Measurements from ENCODE around the gene TAF12. TPM values are rescaled to one million over a fixed set of nuclear protein-coding genes. Genes with fewer than 3 reads are reported as not detected.

Gene TAF12
- polyA plus RNA-seq, 1 donor from 2014 or later = 59.3 TPM

DNA sequence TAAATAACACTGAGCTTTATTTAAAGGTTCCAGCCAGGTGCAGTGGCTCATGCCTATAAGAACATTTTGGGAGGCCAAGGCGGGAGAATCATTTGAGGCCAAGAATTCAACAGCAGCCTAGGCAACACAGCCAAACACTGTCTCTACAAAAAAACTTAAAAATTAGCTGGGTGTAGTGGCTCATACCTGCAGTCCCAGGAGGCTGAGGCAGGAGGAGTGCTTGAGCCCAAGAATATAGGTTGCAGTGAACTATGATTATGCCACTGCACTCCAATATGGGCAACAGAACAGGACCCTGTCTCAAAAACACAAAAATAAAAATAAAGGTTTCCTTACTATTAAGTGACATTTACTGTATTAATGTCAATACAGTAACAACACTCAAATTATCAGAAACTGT lies 2.1 kb downstream of the TAF12 start:
- H3K4me2 ChIP-seq (ENCODE audit: low read length) = no peak overlapping the region
- no peaks in the 10 kb centered on the region for H4K20me1 ChIP-seq (ENCODE audit: insufficient read depth)
- no peak for TF ChIP-seq EP300 (conservative IDR thresholded peaks at IDR 0.05; ENCODE audit: poor library complexity, severe bottlenecking)
- no peak for TF ChIP-seq CTCF (IDR thresholded peaks at IDR 0.05; ENCODE audit: poor library complexity, severe bottlenecking)
- no peak for TF ChIP-seq TAF1 (IDR thresholded peaks at IDR 0.05; ENCODE audit: low read depth)
- no peak for TF ChIP-seq POLR2AphosphoS5 (IDR thresholded peaks at IDR 0.05)
- TF ChIP-seq SMC3 (conservative IDR thresholded peaks at IDR 0.05; ENCODE audit: poor library complexity) = no peak
- no peak for TF ChIP-seq RAD21 (conservative IDR thresholded peaks at IDR 0.05)
- no peak for TF ChIP-seq MXI1 (conservative IDR thresholded peaks at IDR 0.05; ENCODE audit: poor library complexity, severe bottlenecking)
- no peak overlapping the region for H2AFZ ChIP-seq (ENCODE audit: low read depth, low read length)
- H3F3A ChIP-seq (ENCODE audit: insufficient read depth, low read length, poor library complexity, severe bottlenecking) = peaks cover 8% of the 10 kb centered on the region
- no peaks in the 10 kb centered on the region for H3K9me3 ChIP-seq (ENCODE audit: low read length)
- H3K79me2 ChIP-seq (replicated peaks; ENCODE audit: insufficient read depth, low read length) = peaks cover 6% of the 10 kb centered on the region
- H3K27ac ChIP-seq (ENCODE audit: low read length) = no peak overlapping the region
- no peaks in the 10 kb centered on the region for H3K36me3 ChIP-seq (ENCODE audit: insufficient read depth, low read length)
- H3K27me3 ChIP-seq (ENCODE audit: insufficient read depth, low read depth, low read length) = no peaks in the 10 kb centered on the region
- no peaks in the 10 kb centered on the region for H3K9me2 ChIP-seq (ENCODE audit: insufficient read depth, low read length)
- no peak overlapping the region for H3K9ac ChIP-seq (ENCODE audit: low read length)
- no peak overlapping the region for H3K4me3 ChIP-seq (ENCODE audit: low read length)

DNA sequence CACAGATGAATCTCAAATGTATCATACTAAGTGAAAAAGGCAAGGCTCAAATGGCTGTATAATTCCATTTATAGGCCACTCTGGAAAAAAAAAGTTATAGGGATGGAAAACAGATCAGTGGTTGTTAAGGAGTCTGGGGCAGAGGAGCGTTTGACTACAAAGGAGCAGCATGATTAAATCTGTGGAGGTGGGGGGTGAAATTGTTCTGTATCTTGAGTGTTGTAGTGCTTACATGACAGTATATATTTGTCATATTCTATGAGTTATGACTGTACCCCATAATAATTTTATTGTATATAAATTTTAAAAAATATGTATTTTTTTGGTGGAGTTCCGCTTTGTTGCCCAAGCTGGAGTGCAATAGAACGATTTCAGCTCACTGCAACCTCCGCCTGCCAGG lies 10.3 kb downstream of the TAF12 start:
- Histone ChIP-seq H3K27ac (ENCODE audit: low read length) (no peak overlapping the region), H3F3A (ENCODE audit: insufficient read depth, low read length, poor library complexity, severe bottlenecking) (no peaks in the 10 kb centered on the region), H2AFZ (ENCODE audit: low read depth, low read length) (no peak overlapping the region), H3K4me3 (ENCODE audit: low read length) (no peak overlapping the region), H3K79me2 (replicated peaks; ENCODE audit: insufficient read depth, low read length) (no peaks in the 10 kb centered on the region), H3K9ac (ENCODE audit: low read length) (no peak overlapping the region), H3K4me2 (ENCODE audit: low read length) (no peak overlapping the region), H3K36me3 (ENCODE audit: insufficient read depth, low read length) (no peaks in the 10 kb centered on the region), H4K20me1 (ENCODE audit: insufficient read depth) (no peaks in the 10 kb centered on the region), H3K9me2 (ENCODE audit: insufficient read depth, low read length) (no peaks in the 10 kb centered on the region), H3K27me3 (ENCODE audit: insufficient read depth, low read depth, low read length) (no peaks in the 10 kb centered on the region), H3K9me3 (ENCODE audit: low read length) (no peaks in the 10 kb centered on the region)
- no peak for TF ChIP-seq EZH2 (IDR thresholded peaks at IDR 0.05; ENCODE audit: borderline replicate concordance, insufficient read depth, low read length, poor library complexity, severe bottlenecking)

GRCh38 chr1:28631713-28632112 lies 11.2 kb downstream of the TAF12 start:
- no peaks in the 10 kb centered on the region for H3K9me3 ChIP-seq (ENCODE audit: low read length)
- H4K20me1 ChIP-seq (ENCODE audit: insufficient read depth) = no peaks in the 10 kb centered on the region
- no peaks in the 10 kb centered on the region for H3F3A ChIP-seq (ENCODE audit: insufficient read depth, low read length, poor library complexity, severe bottlenecking)
- no peak overlapping the region for H3K4me2 ChIP-seq (ENCODE audit: low read length)
- no peaks in the 10 kb centered on the region for H3K36me3 ChIP-seq (ENCODE audit: insufficient read depth, low read length)
- no peaks in the 10 kb centered on the region for H3K79me2 ChIP-seq (replicated peaks; ENCODE audit: insufficient read depth, low read length)
- H2AFZ ChIP-seq (ENCODE audit: low read depth, low read length) = no peak overlapping the region
- no peak overlapping the region for H3K9ac ChIP-seq (ENCODE audit: low read length)
- TF ChIP-seq EZH2 (IDR thresholded peaks at IDR 0.05; ENCODE audit: borderline replicate concordance, insufficient read depth, low read length, poor library complexity, severe bottlenecking) = no peak
- TF ChIP-seq, protein P1, sequence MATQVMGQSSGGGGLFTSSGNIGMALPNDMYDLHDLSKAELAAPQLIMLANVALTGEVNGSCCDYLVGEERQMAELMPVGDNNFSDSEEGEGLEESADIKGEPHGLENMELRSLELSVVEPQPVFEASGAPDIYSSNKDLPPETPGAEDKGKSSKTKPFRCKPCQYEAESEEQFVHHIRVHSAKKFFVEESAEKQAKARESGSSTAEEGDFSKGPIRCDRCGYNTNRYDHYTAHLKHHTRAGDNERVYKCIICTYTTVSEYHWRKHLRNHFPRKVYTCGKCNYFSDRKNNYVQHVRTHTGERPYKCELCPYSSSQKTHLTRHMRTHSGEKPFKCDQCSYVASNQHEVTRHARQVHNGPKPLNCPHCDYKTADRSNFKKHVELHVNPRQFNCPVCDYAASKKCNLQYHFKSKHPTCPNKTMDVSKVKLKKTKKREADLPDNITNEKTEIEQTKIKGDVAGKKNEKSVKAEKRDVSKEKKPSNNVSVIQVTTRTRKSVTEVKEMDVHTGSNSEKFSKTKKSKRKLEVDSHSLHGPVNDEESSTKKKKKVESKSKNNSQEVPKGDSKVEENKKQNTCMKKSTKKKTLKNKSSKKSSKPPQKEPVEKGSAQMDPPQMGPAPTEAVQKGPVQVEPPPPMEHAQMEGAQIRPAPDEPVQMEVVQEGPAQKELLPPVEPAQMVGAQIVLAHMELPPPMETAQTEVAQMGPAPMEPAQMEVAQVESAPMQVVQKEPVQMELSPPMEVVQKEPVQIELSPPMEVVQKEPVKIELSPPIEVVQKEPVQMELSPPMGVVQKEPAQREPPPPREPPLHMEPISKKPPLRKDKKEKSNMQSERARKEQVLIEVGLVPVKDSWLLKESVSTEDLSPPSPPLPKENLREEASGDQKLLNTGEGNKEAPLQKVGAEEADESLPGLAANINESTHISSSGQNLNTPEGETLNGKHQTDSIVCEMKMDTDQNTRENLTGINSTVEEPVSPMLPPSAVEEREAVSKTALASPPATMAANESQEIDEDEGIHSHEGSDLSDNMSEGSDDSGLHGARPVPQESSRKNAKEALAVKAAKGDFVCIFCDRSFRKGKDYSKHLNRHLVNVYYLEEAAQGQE (IDR thresholded peaks at IDR 0.05; ENCODE audit: borderline replicate concordance) = no peak
- no peaks in the 10 kb centered on the region for H3K27me3 ChIP-seq (ENCODE audit: insufficient read depth, low read depth, low read length)
- H3K4me3 ChIP-seq (ENCODE audit: low read length) = no peak overlapping the region
- H3K27ac ChIP-seq (ENCODE audit: low read length) = no peak overlapping the region
- no peaks in the 10 kb centered on the region for H3K9me2 ChIP-seq (ENCODE audit: insufficient read depth, low read length)

Measured in neural cell (in vitro differentiated cells).